Measurements from ENCODE around the gene OR51B2.
"Not testable (repeated sequence)": the region's sequence is repeated elsewhere in the genome, so short reads cannot be mapped to it uniquely, and the experiment has no call there.

The OR51B2 gene

DNA sequence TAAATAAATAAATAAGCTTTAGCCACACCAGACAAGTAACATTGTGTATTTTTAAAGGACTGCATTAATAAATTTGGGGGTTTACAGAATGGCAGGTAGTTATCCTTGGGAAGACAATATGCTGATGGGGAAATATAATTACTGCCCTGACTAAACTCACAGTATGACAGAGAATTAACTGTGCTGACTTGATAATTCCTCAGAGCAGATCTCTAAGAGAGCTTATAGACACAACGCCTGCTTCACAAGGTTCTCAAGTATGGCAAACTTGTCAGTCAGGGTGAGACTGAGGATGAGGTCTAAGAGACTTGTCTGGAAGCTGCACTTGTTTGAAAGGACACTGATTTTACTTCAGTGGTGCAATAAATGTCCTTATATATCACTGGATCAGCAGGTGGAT, 25.6 kb downstream of the OR51B2 start:
- in situ Hi-C loops (cut with MboI; ENCODE audit: low sequenced_read_pairs, unreplicated experiment), result no loop called here
- TF ChIP-seq, protein P1, sequence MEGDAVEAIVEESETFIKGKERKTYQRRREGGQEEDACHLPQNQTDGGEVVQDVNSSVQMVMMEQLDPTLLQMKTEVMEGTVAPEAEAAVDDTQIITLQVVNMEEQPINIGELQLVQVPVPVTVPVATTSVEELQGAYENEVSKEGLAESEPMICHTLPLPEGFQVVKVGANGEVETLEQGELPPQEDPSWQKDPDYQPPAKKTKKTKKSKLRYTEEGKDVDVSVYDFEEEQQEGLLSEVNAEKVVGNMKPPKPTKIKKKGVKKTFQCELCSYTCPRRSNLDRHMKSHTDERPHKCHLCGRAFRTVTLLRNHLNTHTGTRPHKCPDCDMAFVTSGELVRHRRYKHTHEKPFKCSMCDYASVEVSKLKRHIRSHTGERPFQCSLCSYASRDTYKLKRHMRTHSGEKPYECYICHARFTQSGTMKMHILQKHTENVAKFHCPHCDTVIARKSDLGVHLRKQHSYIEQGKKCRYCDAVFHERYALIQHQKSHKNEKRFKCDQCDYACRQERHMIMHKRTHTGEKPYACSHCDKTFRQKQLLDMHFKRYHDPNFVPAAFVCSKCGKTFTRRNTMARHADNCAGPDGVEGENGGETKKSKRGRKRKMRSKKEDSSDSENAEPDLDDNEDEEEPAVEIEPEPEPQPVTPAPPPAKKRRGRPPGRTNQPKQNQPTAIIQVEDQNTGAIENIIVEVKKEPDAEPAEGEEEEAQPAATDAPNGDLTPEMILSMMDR (IDR thresholded peaks at IDR 0.05; ENCODE audit: borderline replicate concordance, control extremely low read depth, extremely low read depth, insufficient read depth, missing control alignments), result no peak
- no peak for DNase-seq (ENCODE audit: low spot score)

DNA sequence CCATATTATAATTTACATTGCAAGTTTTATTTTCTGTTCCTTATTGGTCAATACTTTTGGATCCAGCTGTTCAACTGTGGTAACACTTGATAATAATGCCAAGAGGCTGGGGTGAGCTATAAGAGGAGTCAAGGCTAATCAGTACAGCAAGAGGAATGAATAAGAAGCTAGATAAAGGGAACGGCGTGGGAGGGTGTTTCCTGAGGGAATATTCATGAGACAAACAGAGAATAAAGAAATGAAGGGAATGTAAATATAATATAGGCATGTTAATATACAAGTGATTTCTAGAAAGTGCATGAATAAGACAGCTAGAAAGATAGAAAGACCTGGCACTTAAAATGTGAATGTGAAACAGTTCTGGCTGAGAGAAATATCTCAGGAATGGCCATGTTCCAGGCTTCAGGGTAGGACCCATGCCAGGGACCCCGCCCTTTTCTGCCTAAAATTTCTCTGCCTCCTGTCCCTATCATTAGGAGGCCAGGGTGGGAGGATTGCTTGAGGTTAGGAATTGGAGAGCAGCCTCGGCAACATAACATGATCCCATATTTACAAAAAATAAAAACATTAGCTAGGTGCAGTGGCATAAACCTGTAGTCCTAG, 26.3 kb downstream of the OR51B2 start:
- in situ Hi-C loops (cut with MboI; ENCODE audit: low sequenced_read_pairs, unreplicated experiment), result no loop called here
- TF ChIP-seq, protein P1 (IDR thresholded peaks at IDR 0.05; ENCODE audit: borderline replicate concordance, control extremely low read depth, extremely low read depth, insufficient read depth, missing control alignments), result no peak
- no peak for DNase-seq (ENCODE audit: low spot score)

DNA sequence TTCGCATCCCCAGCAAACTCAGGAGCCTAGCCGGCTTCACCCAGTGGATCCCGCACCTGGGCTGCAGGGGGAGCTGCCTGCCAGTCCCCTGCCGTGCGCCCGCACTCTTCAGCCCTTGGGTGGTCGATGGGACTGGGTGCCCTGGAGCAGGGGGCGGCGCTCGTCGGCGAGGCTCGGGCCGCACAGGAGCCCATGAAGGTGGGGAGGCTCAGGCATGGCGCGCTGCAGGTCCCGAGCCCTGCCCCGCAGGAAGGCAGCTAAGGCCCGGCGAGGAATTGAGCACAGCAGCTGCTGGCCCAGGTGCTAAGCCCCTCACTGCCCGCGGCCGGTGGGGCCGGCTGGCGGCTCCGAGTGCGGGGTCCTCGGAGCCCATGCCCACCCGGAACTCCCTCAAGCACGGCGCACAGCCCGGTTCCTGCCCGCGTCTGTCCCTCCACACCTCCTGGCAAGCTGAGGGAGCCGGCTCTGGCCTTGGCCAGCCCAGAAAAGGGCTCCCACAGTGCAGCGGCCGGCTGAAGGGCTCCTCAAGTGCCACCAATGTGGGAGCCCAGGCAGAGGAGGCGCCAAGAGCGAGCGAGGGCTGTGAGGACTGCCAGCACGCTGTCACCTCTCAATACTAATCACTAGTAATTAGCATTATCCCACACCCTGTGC, 29.6 kb downstream of the OR51B2 start:
- in situ Hi-C loops (cut with MboI; ENCODE audit: low sequenced_read_pairs, unreplicated experiment); DNase-seq (ENCODE audit: low spot score): not testable (repeated sequence)

DNA sequence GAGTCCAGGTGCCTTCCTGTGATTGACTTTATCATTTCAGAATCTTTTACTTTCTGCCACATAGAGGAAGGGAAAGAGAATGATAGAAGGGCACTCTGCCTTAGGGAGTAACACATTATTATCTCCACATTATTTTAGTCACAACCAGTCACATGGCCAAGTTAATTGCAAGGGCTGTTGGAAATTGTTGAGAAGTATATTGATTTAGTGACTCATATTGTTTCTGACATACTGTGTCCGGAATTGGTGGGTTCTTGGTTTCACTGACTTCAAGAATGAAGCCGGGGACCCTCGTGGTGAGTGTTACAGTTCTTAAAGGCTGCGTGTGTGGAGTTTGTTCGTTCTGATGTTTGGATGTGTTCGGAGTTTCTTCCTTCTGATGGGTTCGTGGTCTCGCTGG, 31.1 kb downstream of the OR51B2 start:
- no peak for DNase-seq (ENCODE audit: low spot score)
- in situ Hi-C loops (cut with MboI; ENCODE audit: low sequenced_read_pairs, unreplicated experiment), result no loop called here
- TF ChIP-seq, protein P1 (IDR thresholded peaks at IDR 0.05; ENCODE audit: borderline replicate concordance, control extremely low read depth, extremely low read depth, insufficient read depth, missing control alignments), result no peak

DNA sequence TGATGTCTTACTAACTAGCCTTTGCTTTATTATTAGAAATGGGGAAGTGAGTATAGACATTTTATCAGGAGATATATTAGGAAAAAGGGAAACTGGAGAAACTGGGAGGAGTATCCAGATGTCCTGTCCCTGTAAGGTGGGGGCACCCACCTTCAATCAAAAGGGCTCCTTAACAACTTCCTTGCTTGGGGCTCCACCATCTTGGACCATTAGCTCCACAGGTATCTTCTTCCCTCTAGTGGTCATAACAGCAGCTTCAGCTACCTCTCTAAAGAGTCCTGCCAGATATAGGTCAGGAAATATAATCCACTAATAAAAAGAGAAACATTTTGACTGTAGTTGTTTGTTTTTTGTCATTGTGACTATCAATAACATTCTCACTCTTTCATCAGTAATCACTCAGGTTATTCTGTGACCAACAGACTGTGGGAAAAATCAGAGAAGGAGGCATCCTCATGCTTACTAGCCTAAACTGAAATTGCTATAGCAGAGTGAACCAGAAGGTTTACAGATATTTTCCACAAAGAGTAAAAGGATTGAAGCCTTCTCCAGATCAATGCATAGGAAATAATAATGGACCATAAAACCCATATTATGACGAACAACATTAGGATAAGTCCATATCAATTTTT, 32.8 kb downstream of the OR51B2 start:
- TF ChIP-seq, protein P1 (IDR thresholded peaks at IDR 0.05; ENCODE audit: borderline replicate concordance, control extremely low read depth, extremely low read depth, insufficient read depth, missing control alignments), result peak; percentile 42
- in situ Hi-C loops (cut with MboI; ENCODE audit: low sequenced_read_pairs, unreplicated experiment), result no loop called here
- peak; percentile 38 for DNase-seq (ENCODE audit: low spot score)

DNA sequence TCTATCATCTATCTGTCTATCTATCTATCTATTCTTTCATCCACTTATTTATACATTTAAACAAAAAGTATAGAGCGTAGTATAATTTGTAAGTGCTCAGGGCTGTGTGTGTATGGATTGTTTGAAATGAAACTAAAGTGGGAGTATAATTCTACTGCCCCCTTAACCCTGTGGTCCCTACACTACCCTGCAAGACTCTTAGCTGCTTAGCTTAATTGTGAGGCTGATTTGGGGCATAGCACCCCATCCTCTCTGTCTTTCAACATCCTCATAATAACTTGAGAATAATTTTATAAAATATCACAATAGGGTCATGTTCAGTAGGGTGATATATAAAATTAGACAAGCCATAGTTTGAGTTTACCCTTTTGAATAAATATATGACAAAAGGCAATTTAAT, 34.0 kb downstream of the OR51B2 start:
- DNase-seq (ENCODE audit: low spot score), result no peak
- TF ChIP-seq, protein P1 (IDR thresholded peaks at IDR 0.05; ENCODE audit: borderline replicate concordance, control extremely low read depth, extremely low read depth, insufficient read depth, missing control alignments), result no peak
- in situ Hi-C loops (cut with MboI; ENCODE audit: low sequenced_read_pairs, unreplicated experiment), result no loop called here

DNA sequence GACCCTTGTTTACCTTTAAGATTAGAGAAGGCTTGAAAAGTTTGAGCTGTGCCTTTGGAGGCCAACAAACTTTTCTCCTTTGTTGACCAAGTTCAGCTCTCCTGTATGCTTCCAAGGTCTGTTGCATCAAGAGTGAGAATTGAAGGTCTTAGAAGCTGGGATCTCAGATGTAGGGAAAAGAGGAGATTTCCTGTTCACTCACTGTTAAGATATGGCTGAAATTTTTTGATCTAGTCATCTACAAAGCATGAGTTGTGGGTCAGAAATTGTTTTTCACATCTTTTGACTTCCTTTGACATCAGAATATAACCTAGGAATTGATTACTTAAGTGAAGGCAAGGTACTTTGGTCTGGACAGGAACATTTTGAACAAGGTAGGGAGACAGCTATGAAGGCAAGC, 34.4 kb downstream of the OR51B2 start:
- DNase-seq (ENCODE audit: low spot score), result no peak
- in situ Hi-C loops (cut with MboI; ENCODE audit: low sequenced_read_pairs, unreplicated experiment), result no loop called here
- TF ChIP-seq, protein P1 (IDR thresholded peaks at IDR 0.05; ENCODE audit: borderline replicate concordance, control extremely low read depth, extremely low read depth, insufficient read depth, missing control alignments), result no peak
